ENCODE measurements around the gene GRID1. TPM values are rescaled to one million over a fixed set of nuclear protein-coding genes. Genes with fewer than 3 reads are reported as not detected.

Gene GRID1
- total RNA-seq, 1 donor from 2014 or later: 2.7 TPM

DNA sequence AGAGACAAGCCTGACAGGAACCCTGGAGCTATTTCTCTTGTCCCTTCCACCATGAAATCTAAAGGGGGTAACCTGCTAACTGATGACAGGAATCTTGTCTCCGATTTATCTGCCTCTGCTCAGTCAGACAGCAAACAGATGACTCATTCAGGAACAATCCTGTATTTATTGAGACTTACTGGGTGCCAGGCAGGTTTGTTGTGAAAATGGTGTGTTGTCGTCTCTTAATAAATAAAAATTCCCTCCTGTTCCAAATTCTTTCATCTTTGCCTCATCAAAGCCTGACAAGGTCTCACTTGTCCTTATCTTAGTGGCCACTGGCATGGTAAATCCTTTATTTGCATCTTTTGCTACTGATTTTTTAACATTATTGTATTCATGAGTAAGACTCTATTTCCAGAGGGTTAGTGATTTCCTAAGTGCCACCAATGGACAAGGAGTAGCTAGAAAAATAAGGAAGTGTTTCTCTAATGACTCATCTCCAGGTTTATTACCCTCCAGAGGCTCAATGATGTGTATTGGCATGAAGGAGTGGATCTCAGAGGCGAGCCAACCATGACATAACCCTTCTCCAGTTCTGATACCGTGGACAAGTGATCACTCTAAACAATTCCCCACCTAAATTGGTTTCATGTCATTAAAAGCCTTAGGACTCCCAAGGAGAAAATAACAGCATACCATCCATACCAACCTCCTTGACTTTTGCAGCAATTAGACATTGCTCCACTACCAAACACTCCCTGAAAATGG is 724.0 kb downstream of the GRID1 start:
- DNase-seq: peak; percentile 20

GRCh38 chr10:85642082-85642420 is 724.5 kb downstream of the GRID1 start:
- no peak for DNase-seq

GRCh38 chr10:85641479-85642009 is 725.1 kb downstream of the GRID1 start:
- DNase-seq: no peak

GRCh38 chr10:85638797-85639196 is 727.8 kb downstream of the GRID1 start:
- DNase-seq: no peak

- DNase-seq: no peak
These were observed 730.9 kb downstream of the GRID1 start for GRCh38 chr10:85635650-85636049.

DNA sequence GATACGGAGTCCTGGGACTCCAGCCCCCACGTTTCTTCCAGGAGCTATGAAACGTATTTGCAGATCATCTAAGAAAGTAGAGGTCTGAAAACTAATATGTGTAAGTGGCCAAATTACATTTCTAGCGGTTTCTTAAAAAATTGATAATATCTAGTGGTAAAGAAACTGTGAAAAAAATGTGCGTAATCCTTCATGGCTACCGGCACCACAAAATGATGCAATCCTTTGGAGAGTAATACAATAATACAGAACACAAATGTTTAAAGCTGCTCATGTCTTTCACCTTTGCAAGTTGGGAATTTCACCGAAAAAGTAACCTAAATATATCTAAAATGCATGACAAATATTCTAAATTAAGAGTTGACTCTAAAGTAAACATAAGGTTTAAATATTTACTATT is 742.1 kb downstream of the GRID1 start:
- DNase-seq: no peak

DNA sequence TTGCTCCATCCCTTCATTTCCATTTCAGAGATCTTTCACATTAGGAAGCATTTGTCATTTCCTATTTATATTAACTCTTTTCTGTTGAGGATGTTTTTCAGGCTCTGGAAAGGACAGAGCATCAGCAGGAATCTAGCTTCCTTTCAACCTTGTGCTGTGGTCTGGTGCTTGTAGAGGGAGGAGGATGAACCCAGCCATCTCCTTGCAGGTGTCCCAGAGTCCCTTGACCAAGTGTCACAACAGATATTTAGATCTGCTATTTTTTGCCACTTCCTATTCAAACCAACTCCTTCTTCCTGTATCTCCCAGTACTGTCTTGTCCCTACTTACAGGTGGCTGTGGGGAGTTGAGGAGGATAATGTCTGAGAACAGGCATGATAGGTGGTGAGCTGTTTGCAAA is 742.8 kb downstream of the GRID1 start:
- DNase-seq: no peak

GRCh38 chr10:85623342-85623741 is 743.3 kb downstream of the GRID1 start:
- no peak for DNase-seq

- DNase-seq: no peak
These were observed 744.2 kb downstream of the GRID1 start for GRCh38 chr10:85622425-85622824.

DNA sequence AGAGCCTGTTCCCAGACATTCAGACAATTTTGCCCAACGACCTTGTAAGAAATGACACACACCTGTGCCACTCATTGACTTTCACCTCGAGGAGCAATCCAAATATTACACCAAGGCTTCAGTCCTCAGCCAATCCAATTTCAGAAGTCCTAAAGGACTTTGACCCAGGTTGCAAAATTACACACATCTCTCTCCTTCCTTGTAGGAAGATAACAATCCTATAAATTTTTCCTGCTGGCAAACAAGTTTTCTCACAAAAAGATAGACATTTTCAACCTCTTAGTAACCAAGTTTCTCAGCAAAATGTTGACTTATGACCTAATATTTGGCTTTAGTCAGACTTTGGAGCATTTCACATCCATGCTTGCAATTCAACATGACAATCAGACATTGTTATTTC is 745.0 kb downstream of the GRID1 start:
- DNase-seq: no peak

GRCh38 chr10:85620807-85621206 is 745.8 kb downstream of the GRID1 start:
- no peak for DNase-seq

GRCh38 chr10:85619832-85620231 is 746.8 kb downstream of the GRID1 start:
- no peak for DNase-seq

DNA sequence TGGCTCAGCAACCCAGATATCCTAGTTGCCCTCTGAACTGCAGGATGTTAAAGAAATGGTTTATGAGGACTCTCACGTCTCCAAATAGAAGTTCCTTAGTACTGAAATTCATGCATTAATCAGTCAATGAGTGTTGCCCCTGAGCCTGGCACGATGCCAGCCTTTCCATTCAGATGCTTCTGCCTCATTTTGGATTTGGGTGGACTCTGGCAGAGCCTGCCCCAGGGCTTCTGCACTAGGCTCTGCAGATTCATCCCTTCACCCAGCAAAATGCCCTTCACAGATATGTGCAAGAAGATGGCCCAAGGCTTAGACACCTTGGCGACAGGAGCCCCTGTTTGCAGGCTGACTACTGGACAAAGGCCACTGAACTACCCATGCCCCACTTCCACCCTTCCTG is 747.8 kb downstream of the GRID1 start:
- DNase-seq: no peak

DNA sequence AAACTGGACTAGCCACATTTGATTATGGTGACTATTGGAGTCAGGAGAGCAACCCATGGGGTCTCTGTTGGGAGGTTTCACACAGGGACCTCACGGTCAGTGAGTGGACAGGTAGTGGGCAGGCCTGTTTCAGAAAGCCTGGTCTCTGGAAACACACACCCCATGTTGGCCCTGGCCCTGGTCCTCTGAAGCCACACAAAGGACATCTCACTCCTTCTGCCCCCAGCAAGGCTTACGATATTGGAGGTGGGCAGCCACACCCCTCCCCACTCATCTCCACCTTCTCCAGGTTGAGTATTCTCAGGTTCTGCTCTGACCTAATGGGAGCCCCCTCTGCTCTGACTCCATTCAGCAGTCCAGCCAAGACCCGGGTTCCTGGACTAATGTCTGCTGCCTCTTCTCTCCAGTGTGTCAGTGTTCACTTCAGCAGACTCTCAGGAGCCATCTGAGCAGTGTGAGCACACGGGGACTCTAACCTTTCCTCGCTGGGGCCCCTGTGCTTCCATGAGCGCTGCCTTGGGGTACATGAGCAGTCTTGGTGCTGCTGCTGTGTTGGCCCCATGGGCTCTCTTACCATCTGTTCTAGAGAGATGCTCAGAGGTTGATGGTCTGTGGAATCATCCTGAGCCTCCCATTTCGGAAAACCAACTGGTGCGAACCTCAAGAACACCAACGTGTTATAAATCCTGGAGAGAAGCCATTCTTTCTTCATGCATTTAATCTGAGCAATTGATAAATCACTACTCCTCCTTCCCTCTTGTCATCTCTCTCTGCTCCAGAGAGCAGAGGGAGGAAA is 748.6 kb downstream of the GRID1 start:
- DNase-seq: no peak

DNA sequence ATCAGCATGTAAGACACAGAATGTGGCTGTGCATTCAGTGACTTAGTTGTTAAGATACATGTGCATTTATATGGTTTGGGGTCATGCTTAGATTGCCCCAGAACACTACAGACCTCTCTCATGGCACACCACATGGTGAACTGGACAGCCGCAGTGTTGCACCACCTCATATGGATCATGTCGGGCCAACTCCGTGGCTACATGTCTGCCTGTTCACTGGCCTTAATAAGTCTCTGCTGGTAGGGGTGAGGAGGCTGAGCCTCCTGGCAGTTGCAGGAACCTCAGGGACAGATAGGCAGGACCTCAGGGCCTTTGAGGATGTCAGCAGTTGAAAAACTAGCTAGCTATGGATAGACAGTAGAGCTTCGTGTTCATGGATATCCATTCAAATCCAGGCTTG is 751.0 kb downstream of the GRID1 start:
- no peak for DNase-seq

GRCh38 chr10:85614981-85615380 is 751.6 kb downstream of the GRID1 start:
- DNase-seq: no peak

DNA sequence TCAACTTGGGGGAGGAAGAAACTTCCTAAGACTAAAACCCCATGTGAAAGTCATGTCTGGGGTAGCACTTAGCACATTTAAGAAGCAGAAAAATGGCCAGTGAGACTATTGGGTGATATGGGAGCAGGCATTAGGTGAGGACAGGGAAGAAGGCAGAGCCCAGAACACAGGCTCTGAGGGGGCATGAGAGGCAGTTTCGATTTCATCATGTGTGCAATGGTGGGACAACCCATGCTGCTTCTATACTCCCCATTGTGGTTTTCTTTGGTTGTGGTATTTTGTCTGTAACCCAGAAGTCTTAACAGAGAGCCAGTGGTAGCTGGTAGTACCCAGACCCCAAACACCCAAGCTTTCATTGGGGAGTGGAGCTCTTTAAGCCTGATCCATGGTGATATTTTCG is 752.0 kb downstream of the GRID1 start:
- DNase-seq: no peak

- DNase-seq: no peak
These were observed 753.2 kb downstream of the GRID1 start for GRCh38 chr10:85613391-85613790.

GRCh38 chr10:85612833-85613232 is 753.8 kb downstream of the GRID1 start:
- DNase-seq: no peak

DNA sequence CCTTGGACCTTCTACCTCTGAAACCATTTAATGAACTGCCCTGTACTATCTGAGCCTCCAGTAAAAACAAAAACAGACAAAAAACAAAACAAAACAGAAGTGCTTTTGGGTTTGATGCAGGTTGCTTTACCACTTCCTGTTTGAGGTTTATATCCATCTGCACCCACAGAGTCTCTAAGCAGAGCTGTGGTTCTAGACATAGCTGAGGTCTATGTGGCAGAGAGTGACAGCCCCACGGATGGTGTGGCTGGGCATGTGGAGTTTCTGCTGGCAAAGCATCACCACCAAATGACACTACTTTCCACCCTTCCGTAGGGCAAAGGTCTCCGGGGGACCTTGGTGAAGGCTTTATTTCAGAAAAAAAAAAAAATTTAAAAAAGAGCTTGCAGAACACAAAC is 754.2 kb downstream of the GRID1 start:
- no peak for DNase-seq

- DNase-seq: no peak
These were observed 754.7 kb downstream of the GRID1 start for GRCh38 chr10:85611746-85612377.

GRCh38 chr10:85611093-85611740 is 755.4 kb downstream of the GRID1 start:
- no peak for DNase-seq
